Thyroid gland (tissue), 4 donors: ENCODE data around the gene ATF2.

Source experiments
- POLR2A ChIP-seq, 2 donors: fragments of 450-650 bp; IDR thresholded peaks; one replicate each; pipeline ENCODE4 v1.6.1; 2017; ENCODE audit warnings: antibody characterized with exemption in 2 of 2, mild to moderate bottlenecking in 2 of 2, moderate library complexity in 1 of 2
- TF ChIP-seq, protein P1 (sequence below), 6 experiments: fragments of 200-600 bp in 3 of 6; fragments of 450-650 bp in 3 of 6; sonication (generic) in 3 of 6; IDR thresholded peaks; one replicate each; pipeline ENCODE4 v1.5.1; 2016 to 2019; ENCODE audit warnings: antibody characterized with exemption in 6 of 6, mild to moderate bottlenecking in 2 of 6, inconsistent platforms in 1 of 6, moderate library complexity in 1 of 6

- TF ChIP-seq POLR2A (IDR thresholded peaks at IDR 0.05): no peak
- TF ChIP-seq, protein P1, sequence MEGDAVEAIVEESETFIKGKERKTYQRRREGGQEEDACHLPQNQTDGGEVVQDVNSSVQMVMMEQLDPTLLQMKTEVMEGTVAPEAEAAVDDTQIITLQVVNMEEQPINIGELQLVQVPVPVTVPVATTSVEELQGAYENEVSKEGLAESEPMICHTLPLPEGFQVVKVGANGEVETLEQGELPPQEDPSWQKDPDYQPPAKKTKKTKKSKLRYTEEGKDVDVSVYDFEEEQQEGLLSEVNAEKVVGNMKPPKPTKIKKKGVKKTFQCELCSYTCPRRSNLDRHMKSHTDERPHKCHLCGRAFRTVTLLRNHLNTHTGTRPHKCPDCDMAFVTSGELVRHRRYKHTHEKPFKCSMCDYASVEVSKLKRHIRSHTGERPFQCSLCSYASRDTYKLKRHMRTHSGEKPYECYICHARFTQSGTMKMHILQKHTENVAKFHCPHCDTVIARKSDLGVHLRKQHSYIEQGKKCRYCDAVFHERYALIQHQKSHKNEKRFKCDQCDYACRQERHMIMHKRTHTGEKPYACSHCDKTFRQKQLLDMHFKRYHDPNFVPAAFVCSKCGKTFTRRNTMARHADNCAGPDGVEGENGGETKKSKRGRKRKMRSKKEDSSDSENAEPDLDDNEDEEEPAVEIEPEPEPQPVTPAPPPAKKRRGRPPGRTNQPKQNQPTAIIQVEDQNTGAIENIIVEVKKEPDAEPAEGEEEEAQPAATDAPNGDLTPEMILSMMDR (IDR thresholded peaks at IDR 0.05): no peak
These were observed 32.8 kb downstream of the ATF2 start for GRCh38 chr2:175135177-175135576.
